HG02610 (cell line): ENCODE measurements around the gene NUDT3.

Experiments used
- ATAC-seq: cut with Tn5 transposase; IDR thresholded peaks from one replicate; pipeline ENCODE4 v1.9.1; 2021; ENCODE audit warnings: mild to moderate bottlenecking, moderate library complexity; ENCODE audit not compliant: unreplicated experiment

NUDT3 gene

DNA sequence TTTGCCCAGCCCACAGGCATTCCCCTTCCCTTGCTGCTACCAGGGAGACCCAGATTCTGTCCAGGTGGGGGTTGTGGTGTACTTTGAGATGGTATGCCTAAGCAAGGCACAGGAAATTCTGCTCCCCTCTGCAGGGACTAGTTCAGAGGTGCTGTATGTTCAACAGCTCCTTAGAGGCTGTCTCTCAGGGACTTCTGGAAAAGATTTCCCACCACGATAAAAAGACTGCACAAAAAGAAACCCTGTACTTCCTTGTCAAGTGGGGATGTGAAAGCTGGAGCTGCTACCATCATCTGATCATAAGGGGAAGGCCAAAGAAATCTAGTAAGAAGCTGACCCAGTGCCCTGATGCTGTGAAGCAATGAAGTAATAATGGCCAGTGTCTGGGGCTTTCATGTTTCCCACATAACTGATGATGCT lies 92.1 kb downstream of the NUDT3 start:
- ATAC-seq, result peak; percentile 46

DNA sequence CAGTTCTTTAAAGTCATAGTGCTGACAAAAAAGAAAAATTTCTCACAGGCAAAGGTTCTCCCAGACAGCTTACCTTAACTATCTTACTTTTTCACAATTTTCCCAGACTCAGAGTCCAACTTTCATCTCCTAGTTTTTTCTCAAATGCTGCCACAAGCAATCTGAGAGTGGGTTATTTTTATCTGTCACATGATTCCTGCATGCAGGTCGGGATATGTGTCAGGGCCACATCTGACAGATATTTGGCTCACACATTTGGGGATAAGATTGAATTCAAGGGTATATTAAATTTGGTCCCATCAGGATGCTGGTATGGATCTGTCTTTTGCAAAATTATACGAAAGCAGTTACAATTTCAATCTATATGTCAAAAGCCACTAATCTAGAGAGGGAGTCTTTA lies 93.5 kb downstream of the NUDT3 start:
- no peak for ATAC-seq

DNA sequence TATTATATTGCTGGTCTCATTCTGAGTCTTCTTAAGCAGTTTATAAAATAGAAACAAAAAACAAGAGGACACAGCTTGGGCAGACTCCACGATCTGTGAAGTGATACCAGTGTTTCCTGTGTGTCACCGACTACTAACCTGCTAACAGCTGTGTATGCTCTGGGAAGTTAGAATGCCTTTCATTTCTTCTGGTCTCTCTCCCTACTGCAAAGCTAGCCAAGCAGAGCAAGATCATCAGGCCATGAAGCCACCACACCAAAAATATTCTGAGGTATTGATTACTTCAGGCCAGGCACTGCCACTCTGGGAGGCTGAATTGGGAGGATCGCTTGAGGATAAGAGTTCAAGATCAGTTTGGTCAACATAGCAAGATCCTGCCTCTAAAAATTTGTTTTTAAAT lies 96.7 kb downstream of the NUDT3 start:
- ATAC-seq, result peak; percentile 84

DNA sequence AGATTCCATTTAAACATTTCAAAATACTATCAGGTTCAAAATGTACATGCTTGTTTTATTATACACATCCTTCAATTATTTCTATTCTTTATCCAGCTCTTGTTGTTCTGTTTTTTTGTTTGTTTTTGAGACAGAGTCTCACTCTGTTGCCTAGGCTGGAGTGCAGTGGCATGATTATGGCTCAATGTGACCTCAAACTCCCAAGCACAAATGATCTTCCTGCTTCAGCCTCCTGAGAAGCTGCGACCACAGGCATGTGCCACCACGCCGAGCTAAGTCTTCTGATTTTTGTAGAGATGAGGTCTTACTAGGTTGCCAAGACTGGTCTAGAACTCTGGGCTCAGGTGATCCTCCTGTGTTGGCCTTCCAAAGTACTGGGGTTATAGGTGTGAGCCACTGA lies 99.5 kb downstream of the NUDT3 start:
- no peak for ATAC-seq

DNA sequence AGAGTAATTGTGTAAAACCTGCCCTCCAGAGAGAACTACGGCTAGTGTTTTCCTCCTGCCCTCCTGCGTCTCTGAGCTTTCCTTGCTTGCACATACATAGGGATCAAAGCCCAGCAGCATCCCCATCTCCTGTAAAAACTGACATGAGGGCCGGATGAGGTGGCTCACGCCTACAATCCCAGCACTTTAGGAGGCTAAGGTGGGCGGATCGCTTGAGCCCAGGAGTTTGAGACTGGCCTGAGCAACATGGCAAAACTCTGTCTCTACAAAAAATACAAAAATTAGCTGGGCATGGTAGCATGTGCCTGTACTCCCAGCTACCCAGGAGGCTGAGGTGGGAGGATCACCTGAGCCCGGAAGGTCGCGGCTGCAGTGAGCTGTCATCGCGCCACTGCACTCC lies 103.3 kb downstream of the NUDT3 start:
- no peak for ATAC-seq

DNA sequence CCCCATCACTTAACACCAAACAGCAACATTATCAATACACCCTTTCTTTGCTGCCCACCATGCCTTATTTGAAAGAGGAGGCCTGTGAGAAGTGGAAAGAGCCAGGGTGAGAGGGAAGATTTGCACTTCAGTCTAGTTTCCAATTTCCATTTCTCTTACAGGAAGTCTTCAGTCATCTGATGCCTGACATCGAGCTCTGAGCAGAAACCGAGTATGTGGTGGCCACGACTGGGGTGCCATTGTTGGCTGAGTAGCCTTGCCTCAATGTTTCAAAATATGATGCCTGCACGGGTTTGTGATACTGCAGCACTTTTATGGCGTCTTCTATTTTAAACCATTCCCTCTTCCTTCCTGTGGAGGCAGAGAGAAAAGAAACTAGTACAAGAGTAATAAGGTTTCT lies 103.9 kb downstream of the NUDT3 start:
- peak; percentile 61 for ATAC-seq

DNA sequence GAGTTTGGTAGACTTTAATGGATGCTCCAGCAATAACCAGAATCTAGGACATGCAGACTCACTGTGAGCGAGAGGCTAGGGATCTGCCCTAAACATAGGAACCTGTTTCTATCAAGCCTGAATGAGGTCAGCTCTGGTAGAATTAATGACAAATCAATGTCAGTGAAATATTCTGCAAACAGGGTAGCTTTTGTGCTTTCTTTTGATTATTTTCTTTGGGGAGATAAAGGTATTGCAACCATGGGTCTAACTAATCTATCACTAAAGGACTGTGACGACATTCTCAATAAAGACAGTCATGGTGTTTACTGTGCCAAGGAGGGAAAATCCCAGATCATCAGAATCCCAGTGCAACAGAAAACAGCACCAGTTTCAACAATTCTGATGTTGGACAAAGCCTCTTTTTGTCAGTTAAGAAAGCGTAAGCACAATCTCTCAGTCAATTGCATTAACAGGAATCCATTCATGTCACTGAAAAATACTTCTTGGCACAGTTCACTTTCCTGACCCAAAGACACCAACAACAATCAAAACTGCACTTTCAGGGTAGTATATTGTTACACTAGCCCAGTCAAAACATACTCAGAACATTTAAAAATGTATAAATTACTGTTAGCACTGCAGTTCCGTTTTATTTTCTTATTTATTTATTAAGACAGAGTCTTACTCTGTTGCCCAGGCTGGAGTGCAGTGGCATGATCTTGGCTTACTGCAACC lies 106.9 kb downstream of the NUDT3 start:
- ATAC-seq, result no peak

DNA sequence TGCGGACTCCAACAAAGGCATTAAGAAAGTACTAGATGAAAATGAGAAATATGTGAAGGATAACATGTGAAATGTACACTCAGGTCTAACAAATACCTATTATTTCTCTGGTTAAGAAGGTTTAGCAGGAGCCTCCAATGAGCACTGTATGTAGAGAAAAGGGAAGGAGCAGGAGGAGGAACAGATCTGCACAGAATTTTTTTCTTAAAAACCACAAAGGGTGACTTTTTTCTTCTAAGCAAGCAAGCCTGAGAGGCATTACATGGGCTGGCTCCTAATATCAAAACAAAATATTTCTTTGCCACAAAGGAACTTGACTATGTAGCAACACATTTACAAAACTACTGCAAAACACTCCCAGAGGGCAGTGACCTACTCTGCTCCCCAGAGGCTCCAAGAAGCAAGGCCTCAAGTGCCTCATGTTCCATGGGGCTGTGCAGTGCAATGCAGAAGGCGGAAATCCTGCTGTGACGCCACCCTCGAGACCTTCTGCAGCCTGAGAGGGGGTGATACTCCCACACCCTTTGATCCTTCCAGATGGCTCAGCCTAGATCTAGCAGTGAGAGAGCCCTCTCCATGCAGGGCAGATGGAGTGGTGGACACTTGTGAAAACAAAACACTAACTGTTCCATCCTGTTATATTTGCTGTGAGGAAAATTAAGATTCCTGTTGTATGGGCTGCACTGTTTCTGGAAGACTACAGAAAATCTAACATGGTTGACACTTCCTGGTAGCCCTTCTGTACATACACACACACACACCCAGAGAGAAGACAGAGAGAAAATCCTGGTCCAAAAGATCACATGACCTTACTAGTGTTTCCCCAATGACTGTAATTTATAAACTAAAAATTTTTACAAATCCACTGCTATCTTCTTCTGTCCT lies 107.7 kb downstream of the NUDT3 start:
- no peak for ATAC-seq

DNA sequence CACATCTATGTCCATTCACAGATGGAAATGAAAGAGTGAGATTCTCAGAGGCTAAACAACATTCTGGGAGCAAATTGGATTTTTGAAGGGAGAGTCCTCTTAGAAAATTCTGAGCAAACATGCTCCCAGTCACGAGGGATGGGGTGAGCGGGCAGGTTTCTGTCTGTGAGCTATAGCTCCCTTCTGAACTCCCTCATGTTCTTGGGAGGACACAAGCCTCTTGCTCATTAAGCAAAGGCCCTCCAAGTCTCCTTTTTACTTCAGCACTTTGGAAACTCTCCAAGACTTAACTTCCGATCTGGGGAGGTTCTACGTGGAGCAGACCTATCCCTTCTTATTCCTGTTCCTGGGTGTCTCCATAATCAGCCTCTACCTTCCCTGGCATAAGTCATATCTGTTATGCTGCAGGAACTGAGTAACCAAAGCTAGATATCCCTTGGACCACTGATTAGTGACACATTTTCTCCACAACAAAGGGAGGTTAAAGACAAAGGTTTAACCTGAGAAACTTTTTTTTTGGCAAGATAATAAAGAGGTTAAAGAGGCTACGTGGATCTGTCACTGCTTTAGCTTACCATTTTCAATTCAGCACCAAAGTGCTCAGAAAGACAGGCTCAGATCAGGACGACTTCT lies 110.7 kb downstream of the NUDT3 start:
- ATAC-seq, result no peak

DNA sequence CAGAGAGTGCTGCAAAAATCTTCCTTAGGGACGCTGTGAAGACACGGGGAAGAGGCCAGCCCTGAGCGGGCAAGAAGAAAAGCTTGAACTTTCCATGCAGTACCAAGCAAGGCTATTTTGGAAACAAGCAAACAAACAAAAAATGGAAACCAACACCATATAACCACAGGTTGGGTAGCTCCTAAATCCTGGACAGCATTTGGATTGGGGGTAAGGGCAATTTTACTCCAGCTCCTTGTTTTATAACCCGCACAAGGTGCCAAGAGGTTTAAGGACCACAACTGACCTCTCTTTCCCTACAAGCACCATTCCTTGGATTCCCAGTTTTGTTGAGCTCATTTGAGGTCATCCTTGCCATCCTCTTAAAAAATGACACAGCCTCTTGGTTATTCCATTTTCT lies 112.3 kb downstream of the NUDT3 start:
- no peak for ATAC-seq

DNA sequence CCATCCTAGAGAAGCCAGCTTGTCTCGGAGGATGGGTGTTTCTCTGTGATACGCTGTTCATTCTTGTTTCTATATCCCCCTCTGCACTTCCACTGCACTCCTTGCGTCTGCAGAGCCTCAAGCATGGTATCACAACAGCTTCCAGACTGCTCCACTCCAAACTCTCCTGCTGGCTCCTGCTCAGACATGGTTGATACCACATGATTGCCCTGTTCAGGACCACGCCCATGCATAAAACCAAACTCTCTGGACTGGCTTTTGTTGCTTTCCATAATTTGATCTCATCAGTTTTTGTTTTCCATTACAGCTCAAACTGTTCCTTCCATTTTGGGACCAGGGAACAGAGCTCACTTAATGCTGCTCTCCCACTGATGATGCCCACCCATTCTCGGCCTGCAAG lies 113.6 kb downstream of the NUDT3 start:
- ATAC-seq, result no peak

DNA sequence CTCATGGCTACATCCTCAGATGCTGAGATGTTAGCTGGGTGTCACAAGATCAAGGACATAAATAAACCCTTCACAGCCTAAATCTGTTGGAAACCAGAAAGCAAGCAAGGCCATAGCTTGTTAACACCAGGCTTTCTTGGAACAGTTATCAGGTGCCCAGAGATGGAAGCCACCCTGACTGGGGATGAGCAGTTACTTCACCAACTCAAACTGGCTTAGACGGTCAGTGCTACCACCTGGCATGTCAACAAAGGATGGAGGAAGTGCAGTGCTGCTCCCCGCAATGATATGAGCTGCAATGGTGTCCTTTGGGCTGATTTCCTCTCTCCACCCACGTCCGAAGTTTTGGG lies 114.7 kb downstream of the NUDT3 start:
- no peak for ATAC-seq

DNA sequence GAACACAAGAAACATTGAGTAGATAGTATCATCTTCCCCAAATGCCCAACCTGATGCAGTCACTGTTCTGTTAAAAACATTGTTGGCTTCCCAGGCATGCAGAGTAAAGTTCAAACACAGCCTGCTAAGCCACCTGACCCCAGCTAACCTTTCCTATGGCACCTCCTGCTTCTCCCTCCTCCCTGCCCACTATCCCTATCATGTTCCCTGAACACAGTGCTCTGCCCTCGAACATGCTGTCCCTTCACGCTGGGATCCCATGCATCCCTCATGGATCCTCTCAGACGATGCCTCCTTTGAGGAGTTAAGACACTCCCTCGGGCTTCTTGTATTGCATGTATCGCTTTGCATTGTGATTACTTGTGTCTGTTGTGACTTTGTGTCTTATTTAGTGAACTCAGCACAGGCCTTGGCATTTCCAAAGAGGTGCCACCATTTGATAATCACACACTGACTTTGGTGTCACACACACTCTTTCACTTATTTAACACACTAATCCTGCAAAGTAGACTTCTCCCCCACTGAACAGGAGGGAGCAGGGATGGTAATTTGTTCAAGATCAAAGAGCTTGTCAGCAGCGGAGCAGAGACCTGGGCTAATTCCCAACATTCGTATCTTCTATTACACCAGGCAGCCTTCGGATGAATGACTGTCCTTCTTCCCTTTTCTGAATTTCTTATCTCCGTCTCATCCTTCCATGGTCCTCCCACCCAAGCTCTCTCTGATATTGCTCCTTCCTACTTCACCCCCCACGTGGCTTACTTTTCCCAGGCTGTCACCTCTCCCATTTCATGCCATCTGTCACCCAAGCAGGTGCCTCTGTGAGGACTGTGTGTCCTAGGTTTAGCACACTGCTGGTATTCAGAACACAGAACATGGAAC lies 115.3 kb downstream of the NUDT3 start:
- ATAC-seq, result no peak

DNA sequence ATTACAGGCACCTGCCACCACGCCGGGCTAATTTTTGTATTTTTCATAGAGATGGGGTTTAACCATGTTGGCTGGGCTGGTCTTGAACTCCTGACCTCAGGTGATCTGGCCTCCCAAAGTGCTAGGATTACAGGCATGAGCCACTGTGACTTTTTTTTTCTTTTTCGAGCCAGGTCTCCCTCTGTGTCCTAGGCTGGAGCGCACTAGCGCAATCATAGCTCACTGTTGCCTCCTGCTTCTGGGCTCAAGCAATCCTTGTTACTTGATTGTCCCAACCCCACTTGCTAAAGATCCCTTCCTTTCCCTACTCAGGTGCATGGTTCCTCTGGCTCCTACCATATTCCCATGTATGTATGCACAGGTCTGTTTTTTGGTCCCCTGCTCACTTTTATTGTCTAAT lies 116.3 kb downstream of the NUDT3 start:
- ATAC-seq, result no peak

DNA sequence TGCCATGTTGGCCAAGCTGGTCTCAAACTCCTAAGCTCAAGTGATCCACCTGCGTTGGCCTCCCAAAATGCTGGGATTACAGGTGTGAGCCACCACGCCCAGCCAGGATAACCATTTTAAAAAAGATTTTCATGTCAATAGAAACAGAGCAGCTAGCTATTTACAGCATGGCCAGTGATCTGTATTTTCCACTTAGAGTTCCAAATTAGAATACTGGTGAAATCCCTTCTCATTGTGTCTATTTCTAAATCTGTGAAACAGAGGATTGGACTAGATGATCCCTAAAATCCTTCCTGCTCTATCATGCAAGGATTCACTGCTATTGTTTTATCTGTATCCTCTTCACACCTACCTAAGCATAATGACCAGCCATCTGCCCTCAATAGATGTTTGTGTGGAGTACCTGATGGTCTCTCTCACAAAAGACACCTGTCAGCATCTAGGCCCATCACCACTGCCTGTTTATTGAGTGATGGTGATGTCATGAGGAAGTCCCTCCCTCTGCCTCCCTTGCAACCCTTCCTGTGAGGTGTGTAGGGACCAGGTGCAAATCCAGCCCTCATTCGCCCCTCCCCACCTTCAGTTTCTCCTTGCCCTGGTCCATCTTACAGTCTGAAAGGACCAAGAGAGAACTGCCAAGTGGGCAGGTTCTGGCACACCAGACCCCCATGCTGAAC lies 117.2 kb downstream of the NUDT3 start:
- no peak for ATAC-seq

DNA sequence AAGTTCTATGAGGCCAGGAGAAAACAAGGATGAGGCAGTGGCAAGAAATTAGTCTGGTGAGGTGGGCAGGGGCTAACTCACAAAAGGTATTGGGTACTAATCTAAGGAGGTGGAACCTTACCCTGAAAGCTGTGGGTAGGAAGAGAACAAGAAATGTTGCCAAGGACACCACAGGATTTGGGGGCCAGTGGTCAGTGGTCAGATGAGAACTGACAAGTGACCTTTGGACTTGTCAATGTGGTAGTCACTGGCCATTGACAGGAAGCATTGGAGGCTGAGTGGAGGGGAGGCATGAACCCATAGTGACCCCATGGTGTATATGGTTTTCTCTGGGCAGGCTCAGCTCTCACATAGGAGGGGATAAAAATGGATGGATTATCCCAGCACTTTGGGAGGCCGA lies 118.3 kb downstream of the NUDT3 start:
- ATAC-seq, result no peak

DNA sequence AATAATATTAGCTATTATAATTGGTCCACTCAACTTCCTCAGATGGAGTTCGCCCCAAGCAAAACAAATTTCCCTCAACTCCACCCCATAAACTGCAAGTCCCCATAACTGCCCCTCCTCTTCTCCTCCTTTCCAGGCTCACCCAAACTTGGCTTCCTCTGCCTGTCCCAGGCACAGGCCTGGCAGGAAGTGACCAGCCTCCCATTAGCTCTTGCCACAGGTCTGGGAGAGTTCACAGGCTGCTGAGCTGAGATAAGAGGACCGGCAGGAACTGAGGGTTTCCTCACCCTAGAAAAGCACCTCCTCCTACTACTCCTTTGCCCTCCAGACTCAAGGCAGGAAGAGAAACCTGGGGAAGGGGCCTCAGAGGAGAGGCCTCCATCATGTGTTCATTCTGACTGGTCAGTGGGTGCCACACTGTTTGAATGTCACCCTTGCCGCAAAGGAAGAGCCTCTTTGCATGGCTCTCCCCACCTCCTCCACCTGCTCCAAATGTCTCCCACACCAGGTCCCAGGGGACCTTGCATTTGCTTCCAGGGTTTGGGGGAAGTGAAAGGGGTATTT lies 119.1 kb downstream of the NUDT3 start:
- ATAC-seq, result no peak

DNA sequence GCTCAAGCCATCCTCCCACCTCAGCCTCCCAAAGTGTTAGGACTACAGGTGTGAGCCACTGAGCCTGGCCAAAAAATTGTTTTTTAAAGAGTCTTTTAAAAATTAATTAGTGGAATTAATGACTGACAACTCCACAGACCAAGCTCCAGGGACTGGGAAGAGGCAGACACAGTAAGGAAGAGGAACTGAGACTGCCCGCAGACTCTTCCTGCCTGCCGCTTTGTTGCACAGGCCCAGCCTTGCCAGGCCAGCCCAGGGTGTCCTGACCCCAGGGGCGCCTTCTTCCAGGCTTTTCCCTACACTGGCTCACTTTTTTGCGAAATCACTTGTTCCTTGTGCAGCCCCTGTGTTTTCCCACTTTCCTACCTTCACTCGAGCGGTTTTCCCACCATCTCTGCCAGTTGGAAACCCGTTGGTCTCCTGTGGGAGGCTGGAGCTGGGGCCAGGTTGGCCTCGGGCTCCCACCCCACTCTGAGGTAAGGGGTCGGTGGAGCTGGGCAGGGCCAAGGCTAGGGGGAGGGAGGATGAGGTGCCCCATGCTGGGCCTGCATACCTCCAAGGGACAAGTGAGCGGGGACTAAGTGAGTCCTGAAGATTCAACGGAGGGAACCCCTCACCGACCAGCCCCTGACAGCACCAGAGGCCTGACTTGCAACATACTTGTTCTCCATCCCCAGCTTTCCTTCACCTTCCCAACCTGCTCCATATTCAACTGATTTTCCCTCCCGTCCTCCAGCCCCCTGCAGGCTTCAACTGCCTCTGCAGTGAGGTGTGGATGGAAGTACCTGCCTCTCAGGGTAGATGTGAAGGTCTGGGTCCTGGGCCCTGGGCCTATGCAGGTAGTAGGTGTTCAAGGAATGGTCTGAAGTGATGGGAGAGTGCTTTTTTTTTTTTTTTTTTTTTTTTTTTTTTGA lies 120.2 kb downstream of the NUDT3 start:
- no peak for ATAC-seq
